Endodermal cell (in vitro differentiated cells): ENCODE measurements around the gene RNF144A. TPM values are rescaled to one million over a fixed set of nuclear protein-coding genes. Genes with fewer than 3 reads are reported as not detected.

Source experiments
- DNase-seq: peaks from one replicate; pipeline ENCODE4 v3.0.0-alpha.2; 2017
- H3K27ac ChIP-seq: 2 replicates; pipeline ENCODE4 v1.5.1; 2013; ENCODE audit warnings: mild to moderate bottlenecking, low read depth, low read length, moderate library complexity
- H3K27me3 ChIP-seq: 2 replicates; pipeline ENCODE4 v1.6.1; 2013; ENCODE audit warnings: mild to moderate bottlenecking, low read length, moderate library complexity; ENCODE audit not compliant: insufficient read depth, control insufficient read depth, poor library complexity, severe bottlenecking
- H3K36me3 ChIP-seq: 2 replicates; pipeline ENCODE4 v1.7.0; 2013; ENCODE audit warnings: mild to moderate bottlenecking, low read length, moderate library complexity; ENCODE audit not compliant: control insufficient read depth, insufficient read depth
- H3K4me1 ChIP-seq: one replicate; pipeline ENCODE4 v1.7.0; 2013; ENCODE audit warnings: low read length; ENCODE audit not compliant: control insufficient read depth, insufficient read depth
- H3K4me3 ChIP-seq: 2 replicates; pipeline ENCODE4 v1.5.1; 2013; ENCODE audit warnings: mild to moderate bottlenecking, low read length, moderate library complexity
- H3K9ac ChIP-seq: 2 replicates; pipeline ENCODE4 v1.6.1; 2013; ENCODE audit warnings: mild to moderate bottlenecking, low read length, moderate library complexity; ENCODE audit not compliant: poor library complexity, severe bottlenecking; ENCODE audit errors: extremely low read depth
- H3K9me3 ChIP-seq: 2 replicates; pipeline ENCODE4 v1.6.1; 2013; ENCODE audit warnings: mild to moderate bottlenecking, low read length, moderate library complexity; ENCODE audit not compliant: control insufficient read depth
- H3K27ac Mint-ChIP-seq: 2 replicates; pipeline ENCODE4 v1.8.0; 2020; ENCODE audit warnings: mixed read lengths
- H3K27me3 Mint-ChIP-seq: 2 replicates; pipeline ENCODE4 v1.8.0; 2021; ENCODE audit warnings: mild to moderate bottlenecking, mixed read lengths; ENCODE audit not compliant: insufficient read depth
- H3K36me3 Mint-ChIP-seq: 2 replicates; pipeline ENCODE4 v1.8.0; 2020; ENCODE audit warnings: low read depth, mixed read lengths
- H3K4me1 Mint-ChIP-seq: 2 replicates; pipeline ENCODE4 v1.8.0; 2020; ENCODE audit warnings: mixed read lengths
- H3K4me3 Mint-ChIP-seq: 2 replicates; pipeline ENCODE4 v1.8.0; 2020; ENCODE audit warnings: mild to moderate bottlenecking, moderate library complexity, mixed read lengths
- H3K9me3 Mint-ChIP-seq: 2 replicates; pipeline ENCODE4 v1.8.0; 2020; ENCODE audit warnings: mild to moderate bottlenecking, mixed read lengths
- CTCF ChIP-seq: fragments of 200-600 bp; sonication (generic); conservative IDR thresholded peaks from 2 replicates; pipeline ENCODE4 v1.5.0; 2021; ENCODE audit warnings: antibody characterized with exemption, mild to moderate bottlenecking
- WGBS, 2 experiments: methylation state at CpG; one replicate each; pipeline versions ENCODE4 v1.1.5 to v1.1.7; 2013; ENCODE audit warnings: missing lambda C conversion rate in 2 of 2, mixed read lengths in 1 of 2; ENCODE audit not compliant: insufficient coverage in 1 of 2, insufficient read length in 1 of 2; 5-methylcytosine and 5-hydroxymethylcytosine counted together
- total RNA-seq, 2 donors: library from RNA; stranded (reverse); fragmentation: NEBNext Ultra II Directional in 1 of 2; extraction: Animal tissue kit (Norgen Biotek cat#: 25700) in 1 of 2; gene quantifications; 2 replicates in 1 of 2; 3 replicates in 1 of 2; pipeline ENCODE4 v1.2.1, GENCODE V29; 2021

The RNF144A gene
- total RNA-seq, 2 donors from 2014 or later, result 12.4 to 26.0 TPM

GRCh38 chr2:6885968-6886367 is 31.2 kb upstream of the RNF144A start:
- Mint-ChIP-seq H3K36me3 (no peaks in the 10 kb centered on the region), H3K4me1 (no peaks in the 10 kb centered on the region), H3K4me3 (no peak overlapping the region), H3K27ac (no peak overlapping the region), H3K27me3 (peaks cover 4% of the 10 kb centered on the region), H3K9me3 (peaks cover 2% of the 10 kb centered on the region)
- WGBS, 2 experiments, result 77 to 82% methylated on average over 3 of the region's 3 CpGs
- Histone ChIP-seq H3K27me3 (no peaks in the 10 kb centered on the region), H3K9me3 (no peaks in the 10 kb centered on the region), H3K4me3 (no peak overlapping the region), H3K27ac (no peak overlapping the region), H3K9ac (no peak overlapping the region), H3K4me1 (no peaks in the 10 kb centered on the region), H3K36me3 (no peaks in the 10 kb centered on the region)
- DNase-seq, result no peak
- TF ChIP-seq CTCF, result no peak

GRCh38 chr2:6887751-6888192 is 29.4 kb upstream of the RNF144A start:
- Histone ChIP-seq H3K27ac (no peak overlapping the region), H3K36me3 (no peaks in the 10 kb centered on the region), H3K4me3 (no peak overlapping the region), H3K9ac (no peak overlapping the region), H3K27me3 (no peaks in the 10 kb centered on the region), H3K4me1 (no peaks in the 10 kb centered on the region), H3K9me3 (no peaks in the 10 kb centered on the region)
- peaks cover 4% of the 10 kb centered on the region for H3K27me3 Mint-ChIP-seq
- no peaks in the 10 kb centered on the region for H3K4me1 Mint-ChIP-seq
- TF ChIP-seq CTCF, result no peak
- no peaks in the 10 kb centered on the region for H3K36me3 Mint-ChIP-seq
- no peak overlapping the region for H3K4me3 Mint-ChIP-seq
- WGBS, 2 experiments, result 89 to 93% methylated on average over 3 of the region's 3 CpGs
- H3K9me3 Mint-ChIP-seq, result no peaks in the 10 kb centered on the region
- H3K27ac Mint-ChIP-seq, result no peak overlapping the region
- no peak for DNase-seq

GRCh38 chr2:6888724-6889123 is 28.5 kb upstream of the RNF144A start:
- H3K27ac ChIP-seq, result no peak overlapping the region
- no peak overlapping the region for H3K9ac ChIP-seq
- Mint-ChIP-seq H3K36me3 (no peaks in the 10 kb centered on the region), H3K4me1 (no peaks in the 10 kb centered on the region), H3K27me3 (peaks cover 4% of the 10 kb centered on the region), H3K9me3 (no peaks in the 10 kb centered on the region), H3K27ac (no peak overlapping the region), H3K4me3 (no peak overlapping the region)
- no peak for DNase-seq
- no peaks in the 10 kb centered on the region for H3K27me3 ChIP-seq
- H3K36me3 ChIP-seq, result no peaks in the 10 kb centered on the region
- H3K4me3 ChIP-seq, result no peak overlapping the region
- no peaks in the 10 kb centered on the region for H3K4me1 ChIP-seq
- no peaks in the 10 kb centered on the region for H3K9me3 ChIP-seq
- no peak for TF ChIP-seq CTCF
- 74 to 88% methylated on average over 3 to 4 of the region's 4 CpGs for WGBS, 2 experiments
